HG03095 (cell line): ENCODE data around the gene EEPD1.
"Not testable (repeated sequence)": the region's sequence is repeated elsewhere in the genome, so short reads cannot be mapped to it uniquely, and the experiment has no call there.

Experiments
- ATAC-seq: cut with Tn5 transposase; IDR thresholded peaks from one replicate; pipeline ENCODE4 v1.9.1; 2021; ENCODE audit warnings: moderate library complexity; ENCODE audit not compliant: unreplicated experiment

Gene EEPD1

GRCh38 chr7:36152756-36153570, at the start of gene EEPD1:
Gene EEPD1, plus strand, starts transcription at chr7:36153254. Its CDS starts 1,071 bp downstream, at chr7:36154325.
- ATAC-seq = peak; percentile 96

GRCh38 chr7:36103837-36104561, 49.1 kb upstream of the EEPD1 start:
- ATAC-seq = no peak

GRCh38 chr7:36106972-36107908, 45.8 kb upstream of the EEPD1 start:
- not testable (repeated sequence) for ATAC-seq

- no peak for ATAC-seq
These were observed 45.0 kb upstream of the EEPD1 start for GRCh38 chr7:36107926-36108631.

- ATAC-seq = no peak
These were observed 43.9 kb upstream of the EEPD1 start for GRCh38 chr7:36109013-36109627.

- no peak for ATAC-seq
These were observed 42.5 kb upstream of the EEPD1 start for GRCh38 chr7:36110584-36110983.

- ATAC-seq = no peak
These were observed 40.1 kb upstream of the EEPD1 start for GRCh38 chr7:36112969-36113368.

GRCh38 chr7:36114355-36114754, 38.7 kb upstream of the EEPD1 start:
- no peak for ATAC-seq

GRCh38 chr7:36115448-36116321, 37.4 kb upstream of the EEPD1 start:
- ATAC-seq = peak; percentile 99

GRCh38 chr7:36116347-36117202, 36.5 kb upstream of the EEPD1 start:
- no peak for ATAC-seq

- no peak for ATAC-seq
These were observed 35.7 kb upstream of the EEPD1 start for GRCh38 chr7:36117203-36117840.

- no peak for ATAC-seq
These were observed 34.7 kb upstream of the EEPD1 start for GRCh38 chr7:36118344-36118743.

- ATAC-seq = no peak
These were observed 33.9 kb upstream of the EEPD1 start for GRCh38 chr7:36119005-36119706.

- ATAC-seq = not testable (repeated sequence)
These were observed 32.9 kb upstream of the EEPD1 start for GRCh38 chr7:36119983-36120646.

- ATAC-seq = not testable (repeated sequence)
These were observed 27.4 kb upstream of the EEPD1 start for GRCh38 chr7:36125630-36126029.

- ATAC-seq = no peak
These were observed 25.8 kb upstream of the EEPD1 start for GRCh38 chr7:36127075-36127740.
